Activated CD8-positive, alpha-beta T cell treated with anti-CD3 and anti-CD28 coated beads, Interleukin-2, amount 10 ng/mL, durations not matched to agents 7 days and 5 days (primary cell): ENCODE results near the gene ZSWIM1. TPM values are rescaled to one million over a fixed set of nuclear protein-coding genes. Genes with fewer than 3 reads are reported as not detected.
A peak's percentile ranks its signal among the peaks of the same experiment; 100 is the strongest.
"Not testable (repeated sequence)": the region's sequence is repeated elsewhere in the genome, so short reads cannot be mapped to it uniquely, and the experiment has no call there.

Experiments used
- ATAC-seq: fragments of 150-1000 bp; cut with Tn5 transposase; one replicate; pipeline ENCODE4 v1.10.0; 2021; ENCODE audit warnings: moderate library complexity
- CTCF ChIA-PET: fragments of 350-600 bp; sonication (Branson Sonifier 250); formaldehyde crosslinking; loops from one replicate; lab custom pipeline; 2021; ENCODE audit warnings: antibody characterized with exemption; lab: Charles Lee
- POLR2A ChIA-PET: fragments of 350-600 bp; sonication (Branson Sonifier 250); formaldehyde crosslinking; loops from one replicate; lab custom pipeline; 2021; ENCODE audit warnings: antibody characterized with exemption; lab: Charles Lee
- DNase-seq: peaks from one replicate; pipeline ENCODE4 v3.0.0-alpha.2; 2020
- H3K27ac Mint-ChIP-seq: one replicate; pipeline ENCODE4 v1.8.0; 2021; ENCODE audit warnings: mild to moderate bottlenecking, mixed read lengths
- H3K27me3 Mint-ChIP-seq: one replicate; pipeline ENCODE4 v1.8.0; 2021; ENCODE audit warnings: low read depth, mixed read lengths
- H3K36me3 Mint-ChIP-seq: one replicate; pipeline ENCODE4 v1.8.0; 2021; ENCODE audit warnings: low read depth, mixed read lengths
- H3K4me1 Mint-ChIP-seq: one replicate; pipeline ENCODE4 v1.8.0; 2021; ENCODE audit warnings: low read depth, mixed read lengths
- H3K4me3 Mint-ChIP-seq: one replicate; pipeline ENCODE4 v1.8.0; 2021; ENCODE audit warnings: mild to moderate bottlenecking, mixed read lengths
- H3K9me3 Mint-ChIP-seq: one replicate; pipeline ENCODE4 v1.8.0; 2022; ENCODE audit warnings: mixed read lengths; ENCODE audit not compliant: insufficient read depth
- total RNA-seq, 2 experiments: library from RNA; stranded (reverse); gene quantifications; one replicate each; pipeline ENCODE4 v1.2.3, GENCODE V29; 2021

The ZSWIM1 gene
- total RNA-seq, 2 experiments from 2014 or later = 7.0 TPM

GRCh38 chr20:45920462-45921336 is 39.7 kb downstream of the ZSWIM1 start:
- ATAC-seq (no peak), DNase-seq (no peak)
- Mint-ChIP-seq H3K36me3 (no peaks in the 10 kb centered on the region), H3K27ac (no peak overlapping the region), H3K4me1 (no peaks in the 10 kb centered on the region), H3K9me3 (no peaks in the 10 kb centered on the region), H3K4me3 (no peak overlapping the region), H3K27me3 (peaks cover 27% of the 10 kb centered on the region)
- ChIA-PET POLR2A (no interaction called here), CTCF (interaction anchor here (0.8 to 1.9 kb wide), 3 partner anchors 13 to 122 kb away, joined by 3 to 6 read pairs (median 5); no protein-coding TSS in a partner anchor)

DNA sequence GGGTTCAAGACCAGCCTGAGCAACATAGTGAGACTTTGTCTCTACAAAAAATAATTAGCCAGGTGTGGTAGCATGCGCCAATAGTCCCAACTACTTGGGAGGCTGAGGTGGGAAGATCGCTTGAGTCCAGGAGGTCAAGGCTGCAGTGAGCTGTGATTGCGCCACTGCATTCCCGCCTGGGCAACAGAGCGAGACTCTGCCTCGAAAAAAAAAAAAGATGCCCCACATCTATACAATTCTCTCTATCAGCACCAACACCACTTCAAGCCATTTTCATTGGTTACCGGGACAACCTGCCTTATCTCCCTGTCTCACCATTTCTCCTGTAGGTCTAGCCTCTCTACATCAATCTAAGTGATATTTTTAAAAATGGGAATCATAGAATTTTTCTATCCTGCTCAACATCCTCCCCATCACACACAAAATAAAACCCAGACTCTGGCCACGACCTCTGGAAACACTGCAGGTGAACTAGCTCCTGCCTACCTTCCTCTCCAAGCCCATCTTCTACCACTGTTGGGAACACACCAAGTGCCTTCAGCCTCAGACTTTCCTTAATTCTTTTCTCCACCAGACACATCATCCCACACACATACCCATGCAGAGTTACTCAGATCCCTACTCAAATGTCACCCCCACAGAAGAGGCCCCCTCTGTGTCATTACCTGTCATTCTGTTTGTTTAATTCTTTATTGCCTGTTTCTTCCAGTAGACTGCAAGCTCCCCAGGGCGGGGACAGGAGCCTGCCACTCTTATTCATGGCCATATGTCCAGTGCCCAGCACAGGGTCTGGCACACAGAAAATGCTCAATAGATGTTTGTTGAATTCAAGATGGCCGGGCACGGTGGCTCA is 40.5 kb downstream of the ZSWIM1 start:
- POLR2A ChIA-PET = no interaction called here
- Mint-ChIP-seq H3K27me3 (peaks cover 22% of the 10 kb centered on the region), H3K9me3 (no peaks in the 10 kb centered on the region), H3K4me1 (no peaks in the 10 kb centered on the region), H3K4me3 (no peak overlapping the region), H3K27ac (no peak overlapping the region), H3K36me3 (no peaks in the 10 kb centered on the region)
- CTCF ChIA-PET = interaction anchor here (0.8 to 1.9 kb wide), 3 partner anchors 12 to 123 kb away, joined by 3 to 6 read pairs (median 5); no protein-coding TSS in a partner anchor
- ATAC-seq (no peak), DNase-seq (no peak)

GRCh38 chr20:45924391-45925261 is 43.6 kb downstream of the ZSWIM1 start:
- Mint-ChIP-seq H3K4me1 (no peaks in the 10 kb centered on the region), H3K27me3 (peaks cover 19% of the 10 kb centered on the region), H3K4me3 (no peak overlapping the region), H3K36me3 (no peaks in the 10 kb centered on the region), H3K9me3 (no peaks in the 10 kb centered on the region), H3K27ac (no peak overlapping the region)
- no peak for DNase-seq
- ATAC-seq = no peak
- POLR2A ChIA-PET = interaction anchor here (4.7 kb wide), 1 partner anchor 9 kb away, joined by 30 read pairs; the partner anchor contains the start of gene PCIF1
- CTCF ChIA-PET = interaction anchor here (1.0 kb wide), 1 partner anchor 45 kb away, joined by 3 read pairs; no protein-coding TSS in a partner anchor

DNA sequence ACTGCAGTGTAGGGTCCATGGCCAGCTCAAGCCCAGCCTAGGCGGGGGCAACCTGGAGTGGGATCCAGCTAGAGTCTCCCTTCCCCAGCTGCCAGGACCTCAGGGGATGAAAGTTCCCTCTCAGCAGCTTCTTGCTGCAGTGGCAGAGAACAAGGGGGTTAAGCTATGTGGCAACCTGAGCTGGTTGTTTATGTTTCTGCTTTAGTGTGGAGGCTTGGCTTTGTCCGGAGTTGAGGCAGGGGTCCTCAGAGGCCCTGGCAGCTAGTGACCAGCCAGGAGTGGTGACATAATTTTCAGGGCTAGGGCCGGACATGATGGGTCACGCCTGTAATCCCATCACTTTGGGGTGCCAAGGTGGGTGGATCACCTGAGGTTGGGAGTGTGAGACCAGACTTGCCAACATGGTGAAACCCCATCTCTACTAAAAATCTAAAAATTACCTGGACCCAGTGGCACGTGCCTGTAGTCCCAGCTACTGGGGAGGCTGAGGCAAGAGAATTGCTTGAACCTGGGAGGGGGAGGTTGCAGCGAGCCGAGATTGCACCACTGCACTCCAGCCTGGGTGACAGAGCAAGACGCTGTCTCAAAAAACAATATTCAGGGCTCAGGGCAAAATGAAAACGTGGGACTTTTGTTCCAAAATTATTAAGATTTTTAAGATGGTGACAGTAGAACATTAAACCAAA is 44.9 kb downstream of the ZSWIM1 start:
- ChIA-PET CTCF (no interaction called here), POLR2A (interaction anchor here (1.1 to 4.7 kb wide), 2 partner anchors 8 to 45 kb away, joined by 3 to 30 read pairs; partner anchors contain the start of genes PCIF1 and ZSWIM1)
- Mint-ChIP-seq H3K4me3 (no peak overlapping the region), H3K27ac (no peak overlapping the region), H3K27me3 (peaks cover 10% of the 10 kb centered on the region), H3K36me3 (no peaks in the 10 kb centered on the region), H3K9me3 (no peaks in the 10 kb centered on the region), H3K4me1 (no peaks in the 10 kb centered on the region)
- ATAC-seq (no peak), DNase-seq (no peak)

- Mint-ChIP-seq H3K4me3 (no peak overlapping the region), H3K9me3 (no peaks in the 10 kb centered on the region), H3K27ac (no peak overlapping the region), H3K4me1 (no peaks in the 10 kb centered on the region), H3K36me3 (no peaks in the 10 kb centered on the region), H3K27me3 (peaks cover 5% of the 10 kb centered on the region)
- ChIA-PET CTCF (interaction anchor here (1.6 kb wide), 1 partner anchor 103 kb away, joined by 5 read pairs; no protein-coding TSS in a partner anchor), POLR2A (interaction anchor here (1.1 to 4.7 kb wide), 2 partner anchors 7 to 46 kb away, joined by 3 to 30 read pairs; partner anchors contain the start of genes PCIF1 and ZSWIM1)
- DNase-seq (no peak), ATAC-seq (no peak)
Measured at GRCh38 chr20:45926731-45927070, 45.7 kb downstream of the ZSWIM1 start.

GRCh38 chr20:45927071-45927878 is 46.2 kb downstream of the ZSWIM1 start:
- no peak for DNase-seq
- Mint-ChIP-seq H3K4me1 (no peaks in the 10 kb centered on the region), H3K27me3 (peaks cover 2% of the 10 kb centered on the region), H3K9me3 (no peaks in the 10 kb centered on the region), H3K4me3 (no peak overlapping the region), H3K36me3 (no peaks in the 10 kb centered on the region), H3K27ac (no peak overlapping the region)
- POLR2A ChIA-PET = interaction anchor here (0.7 to 4.7 kb wide), 2 partner anchors 7 to 48 kb away, joined by 3 to 30 read pairs; partner anchors contain the start of gene PCIF1
- CTCF ChIA-PET = interaction anchor here (1.5 to 1.6 kb wide), 2 partner anchors 103 to 128 kb away, joined by 5 read pairs; no protein-coding TSS in a partner anchor
- ATAC-seq = no peak

- H3K27ac Mint-ChIP-seq, DNase-seq, H3K36me3 Mint-ChIP-seq, H3K9me3 Mint-ChIP-seq, ATAC-seq, POLR2A ChIA-PET, CTCF ChIA-PET, H3K27me3 Mint-ChIP-seq, H3K4me3 Mint-ChIP-seq: not testable (repeated sequence)
- H3K4me1 Mint-ChIP-seq = peaks cover 10% of the 10 kb centered on the region
Measured at GRCh38 chr20:45931680-45932079, 50.7 kb downstream of the ZSWIM1 start.

- peak overlapping the region; percentile 98 for H3K27ac Mint-ChIP-seq
- H3K4me3 Mint-ChIP-seq = peak overlapping the region; percentile 88
- POLR2A ChIA-PET = interaction anchor here (0.6 to 3.8 kb wide), 16 partner anchors 9 to 163 kb away, joined by 3 to 52 read pairs (median 8); partner anchors contain the start of genes ACOT8, CTSA, DNTTIP1 and NEURL2
- no peaks in the 10 kb centered on the region for H3K27me3 Mint-ChIP-seq
- H3K36me3 Mint-ChIP-seq = peaks cover 16% of the 10 kb centered on the region
- CTCF ChIA-PET = interaction anchor here (0.9 to 8.2 kb wide), 12 partner anchors 13 to 134 kb away, joined by 3 to 90 read pairs (median 6); partner anchors contain the start of genes ZNF335 and ZSWIM1
- DNase-seq = peak; percentile 77
- ATAC-seq = peak; percentile 27
- H3K4me1 Mint-ChIP-seq = peaks cover 28% of the 10 kb centered on the region
- H3K9me3 Mint-ChIP-seq = no peaks in the 10 kb centered on the region
Measured at GRCh38 chr20:45933266-45934045, 52.4 kb downstream of the ZSWIM1 start.

- ChIA-PET CTCF (interaction anchor here (0.7 to 8.2 kb wide), 17 partner anchors 12 to 1444 kb away, joined by 3 to 90 read pairs (median 5); partner anchors contain the start of genes ZNF335 and ZSWIM1), POLR2A (interaction anchor here (0.6 to 3.8 kb wide), 23 partner anchors 10 to 415 kb away, joined by 3 to 52 read pairs (median 6); partner anchors contain the start of genes ACOT8, CTSA, DNTTIP1 and NEURL2)
- H3K36me3 Mint-ChIP-seq = peaks cover 23% of the 10 kb centered on the region
- H3K9me3 Mint-ChIP-seq = no peaks in the 10 kb centered on the region
- ATAC-seq = peak; percentile 23
- no peaks in the 10 kb centered on the region for H3K27me3 Mint-ChIP-seq
- peak overlapping the region; percentile 88 for H3K4me3 Mint-ChIP-seq
- DNase-seq = peak; percentile 70
- H3K27ac Mint-ChIP-seq = peak overlapping the region; percentile 98
- peaks cover 29% of the 10 kb centered on the region for H3K4me1 Mint-ChIP-seq
Measured at GRCh38 chr20:45934046-45934585, 53.1 kb downstream of the ZSWIM1 start.
